PC-9 (cell line): ENCODE results near the gene LIME1.

Source experiments
- EZH2 ChIP-seq: fragments of 200-600 bp; sonication (generic); IDR thresholded peaks from 2 replicates; pipeline ENCODE4 v1.8.0; 2017; ENCODE audit warnings: antibody characterized with exemption, low read depth
- TF ChIP-seq, protein P1 (sequence below): fragments of 200-600 bp; sonication (generic); conservative IDR thresholded peaks from 2 replicates; pipeline ENCODE4 v1.6.1; 2017; ENCODE audit warnings: mixed run types, antibody characterized with exemption, mild to moderate bottlenecking, moderate library complexity

DNA sequence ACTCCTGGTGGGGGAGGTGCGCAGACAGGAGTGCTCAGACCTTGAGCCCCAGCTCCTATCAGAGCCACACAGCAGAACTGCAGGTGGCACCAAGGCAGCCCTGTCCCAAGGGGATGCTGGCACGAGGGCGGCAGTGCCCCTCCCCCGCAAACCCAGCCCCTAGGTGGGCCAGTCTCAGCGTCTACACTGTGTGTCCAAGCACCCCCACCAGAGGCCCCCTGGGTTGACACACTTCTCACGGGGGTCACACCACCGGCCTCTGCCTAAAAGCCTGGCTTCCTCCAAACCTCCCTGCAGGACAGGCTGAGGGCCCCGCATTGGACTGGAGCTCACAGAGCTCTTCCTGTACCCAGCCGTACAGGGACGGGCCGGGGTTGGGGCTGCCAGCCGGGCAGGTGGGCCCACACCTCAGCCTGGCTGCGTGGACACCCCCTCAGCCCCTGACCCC lies 11.2 kb downstream of the LIME1 start:
- TF ChIP-seq, protein P1, sequence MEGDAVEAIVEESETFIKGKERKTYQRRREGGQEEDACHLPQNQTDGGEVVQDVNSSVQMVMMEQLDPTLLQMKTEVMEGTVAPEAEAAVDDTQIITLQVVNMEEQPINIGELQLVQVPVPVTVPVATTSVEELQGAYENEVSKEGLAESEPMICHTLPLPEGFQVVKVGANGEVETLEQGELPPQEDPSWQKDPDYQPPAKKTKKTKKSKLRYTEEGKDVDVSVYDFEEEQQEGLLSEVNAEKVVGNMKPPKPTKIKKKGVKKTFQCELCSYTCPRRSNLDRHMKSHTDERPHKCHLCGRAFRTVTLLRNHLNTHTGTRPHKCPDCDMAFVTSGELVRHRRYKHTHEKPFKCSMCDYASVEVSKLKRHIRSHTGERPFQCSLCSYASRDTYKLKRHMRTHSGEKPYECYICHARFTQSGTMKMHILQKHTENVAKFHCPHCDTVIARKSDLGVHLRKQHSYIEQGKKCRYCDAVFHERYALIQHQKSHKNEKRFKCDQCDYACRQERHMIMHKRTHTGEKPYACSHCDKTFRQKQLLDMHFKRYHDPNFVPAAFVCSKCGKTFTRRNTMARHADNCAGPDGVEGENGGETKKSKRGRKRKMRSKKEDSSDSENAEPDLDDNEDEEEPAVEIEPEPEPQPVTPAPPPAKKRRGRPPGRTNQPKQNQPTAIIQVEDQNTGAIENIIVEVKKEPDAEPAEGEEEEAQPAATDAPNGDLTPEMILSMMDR, result no peak
- no peak for TF ChIP-seq EZH2
